Ishikawa (cell line): ENCODE measurements around the gene GAS2L1.

Experiments
- CEBPB ChIP-seq: IDR thresholded peaks from 2 replicates; pipeline ENCODE4 v1.6.1; 2012
- CREB1 ChIP-seq: IDR thresholded peaks from 2 replicates; pipeline ENCODE4 v1.6.1; 2012; ENCODE audit warnings: low read depth
- EGR1 ChIP-seq: IDR thresholded peaks from 2 replicates; pipeline ENCODE4 v1.6.1; 2012
- EP300 ChIP-seq: IDR thresholded peaks from 2 replicates; pipeline ENCODE4 v1.6.1; 2012; ENCODE audit warnings: borderline replicate concordance
- FOXM1 ChIP-seq: IDR thresholded peaks from 2 replicates; pipeline ENCODE4 v1.6.1; 2012; ENCODE audit warnings: low read depth, borderline replicate concordance
- NFIC ChIP-seq: IDR thresholded peaks from 2 replicates; pipeline ENCODE4 v1.6.1; 2012
- RAD21 ChIP-seq: IDR thresholded peaks from 2 replicates; pipeline ENCODE4 v1.6.1; 2012; ENCODE audit warnings: low read depth
- REST ChIP-seq: IDR thresholded peaks from 2 replicates; pipeline ENCODE4 v1.6.1; 2012; ENCODE audit warnings: low read depth, mild to moderate bottlenecking
- TAF1 ChIP-seq: IDR thresholded peaks from 2 replicates; pipeline ENCODE4 v1.6.1; 2012; ENCODE audit warnings: low read depth, mild to moderate bottlenecking
- TCF12 ChIP-seq: IDR thresholded peaks from 2 replicates; pipeline ENCODE4 v1.6.1; 2012; ENCODE audit warnings: low read depth
- TEAD4 ChIP-seq: IDR thresholded peaks from 2 replicates; pipeline ENCODE4 v1.6.1; 2012
- USF1 ChIP-seq: IDR thresholded peaks from 2 replicates; pipeline ENCODE4 v1.6.1; 2012
- YY1 ChIP-seq: IDR thresholded peaks from 2 replicates; pipeline ENCODE4 v1.6.1; 2012; ENCODE audit warnings: low read depth
- ZBTB7A ChIP-seq: IDR thresholded peaks from 2 replicates; pipeline ENCODE4 v1.6.1; 2012; ENCODE audit warnings: low read depth

DNA sequence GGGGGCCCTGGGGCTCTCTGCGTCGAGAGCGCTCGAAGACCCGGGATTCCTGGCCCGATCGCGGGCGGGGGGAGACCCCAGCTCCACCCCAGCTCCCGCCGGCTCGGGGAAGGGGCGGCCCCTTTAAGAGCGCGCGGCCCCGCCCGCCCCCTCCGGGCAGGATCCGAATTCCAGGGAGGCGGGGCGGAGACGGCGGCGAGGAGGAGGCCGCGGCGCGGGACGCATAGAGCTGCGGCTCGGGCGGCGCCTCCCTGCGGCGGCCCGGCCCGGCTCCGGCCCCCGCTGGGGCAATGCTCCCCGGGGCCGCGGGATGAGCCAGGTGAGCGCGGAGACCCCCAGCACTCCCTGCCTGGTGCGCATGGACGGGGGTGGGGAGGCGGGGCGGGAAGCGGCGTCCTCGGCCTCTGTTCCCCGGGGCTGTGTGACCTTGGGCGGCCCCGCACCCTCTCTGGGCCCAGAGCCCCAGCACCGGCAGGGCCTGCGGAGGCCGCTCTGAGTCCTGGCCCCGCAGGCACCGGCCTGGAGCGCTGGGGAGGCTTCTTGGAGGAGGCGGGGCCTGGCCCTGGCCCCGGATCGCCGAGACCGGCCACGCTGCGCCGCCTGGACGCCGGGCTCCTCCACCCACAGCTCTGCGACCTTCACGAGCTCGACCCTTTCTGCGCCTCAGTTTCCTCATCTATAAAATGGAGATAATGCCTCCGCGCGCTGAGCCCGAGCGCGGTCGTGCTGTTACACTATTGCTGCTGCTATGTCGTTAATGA, 565 bp downstream of the GAS2L1 start:
- TF ChIP-seq YY1, result no peak
- TF ChIP-seq CREB1, result no peak
- TF ChIP-seq USF1, result no peak
- TF ChIP-seq RAD21, result no peak
- no peak for TF ChIP-seq FOXM1
- peak; percentile 58; the same call in 1 of the 2 replicates for TF ChIP-seq EP300
- TF ChIP-seq REST, result no peak
- no peak; the same call in none of the 2 replicates for TF ChIP-seq TAF1
- peak; percentile 93 for TF ChIP-seq TEAD4
- TF ChIP-seq NFIC, result 0 out of 2 replicates have a peak, but pooled peaks have one; percentile 31
- TF ChIP-seq EGR1, result no peak
- TF ChIP-seq CEBPB, result no peak
- no peak for TF ChIP-seq ZBTB7A
- no peak for TF ChIP-seq TCF12
